ENCODE data around the gene ECT2. TPM values are rescaled to one million over a fixed set of nuclear protein-coding genes. Genes with fewer than 3 reads are reported as not detected.
A peak's percentile ranks its signal among the peaks of the same experiment; 100 is the strongest.

ECT2 gene
- total RNA-seq, 1 experiment from 2014 or later: 98.5 TPM

DNA sequence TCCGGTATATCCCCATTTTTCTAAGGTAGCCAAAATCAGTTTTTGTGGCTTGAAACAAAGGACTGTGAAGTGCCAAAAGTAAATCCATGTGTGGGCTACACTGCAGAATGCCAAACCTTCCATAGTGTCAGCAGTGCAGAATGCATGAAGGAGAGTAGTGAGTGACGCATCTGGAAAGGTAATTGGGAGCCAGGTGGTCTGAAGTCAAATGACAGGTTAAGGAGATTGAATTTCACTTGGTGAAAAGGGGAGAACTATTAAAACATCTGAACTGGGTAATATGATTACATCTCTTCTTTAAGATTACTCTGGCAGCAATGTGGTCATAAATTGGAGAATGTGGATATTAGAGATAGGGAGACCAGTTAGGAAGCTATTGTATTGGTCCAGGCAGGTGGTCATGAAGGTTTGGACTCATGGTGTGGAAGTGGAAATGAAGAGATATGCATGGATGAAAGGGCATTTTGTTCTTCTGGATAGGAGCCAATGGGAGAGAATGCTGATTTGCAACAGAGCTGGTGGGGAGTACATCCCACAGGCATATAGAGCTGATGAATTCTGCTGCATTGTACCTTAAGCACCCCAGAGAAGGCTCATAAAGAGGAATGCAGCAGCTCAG, 118.2 kb downstream of the ECT2 start:
- no TSS peak for BruUV-seq (replicated peaks)
- POLR2A ChIA-PET (ENCODE audit: low non-redundant PET): no interaction called here
- H3K4me3 ChIP-seq (ENCODE audit: low read depth, low read length, poor library complexity, severe bottlenecking): no peak overlapping the region
- DNase-seq (ENCODE audit: low spot score): no peak
- H3K36me3 ChIP-seq (ENCODE audit: insufficient read depth, low read length, poor library complexity, severe bottlenecking): no peaks in the 10 kb centered on the region
- CTCF ChIA-PET: no interaction called here
- no peaks in the 10 kb centered on the region for H3K9me3 ChIP-seq (ENCODE audit: low read depth, low read length, poor library complexity, severe bottlenecking)
- H3K27me3 ChIP-seq (replicated peaks; ENCODE audit: insufficient read depth, low read depth, low read length, poor library complexity): no peaks in the 10 kb centered on the region
- no peak overlapping the region for H3K27ac ChIP-seq (ENCODE audit: low read depth, low read length, poor library complexity, severe bottlenecking)
- TF ChIP-seq, protein P1, sequence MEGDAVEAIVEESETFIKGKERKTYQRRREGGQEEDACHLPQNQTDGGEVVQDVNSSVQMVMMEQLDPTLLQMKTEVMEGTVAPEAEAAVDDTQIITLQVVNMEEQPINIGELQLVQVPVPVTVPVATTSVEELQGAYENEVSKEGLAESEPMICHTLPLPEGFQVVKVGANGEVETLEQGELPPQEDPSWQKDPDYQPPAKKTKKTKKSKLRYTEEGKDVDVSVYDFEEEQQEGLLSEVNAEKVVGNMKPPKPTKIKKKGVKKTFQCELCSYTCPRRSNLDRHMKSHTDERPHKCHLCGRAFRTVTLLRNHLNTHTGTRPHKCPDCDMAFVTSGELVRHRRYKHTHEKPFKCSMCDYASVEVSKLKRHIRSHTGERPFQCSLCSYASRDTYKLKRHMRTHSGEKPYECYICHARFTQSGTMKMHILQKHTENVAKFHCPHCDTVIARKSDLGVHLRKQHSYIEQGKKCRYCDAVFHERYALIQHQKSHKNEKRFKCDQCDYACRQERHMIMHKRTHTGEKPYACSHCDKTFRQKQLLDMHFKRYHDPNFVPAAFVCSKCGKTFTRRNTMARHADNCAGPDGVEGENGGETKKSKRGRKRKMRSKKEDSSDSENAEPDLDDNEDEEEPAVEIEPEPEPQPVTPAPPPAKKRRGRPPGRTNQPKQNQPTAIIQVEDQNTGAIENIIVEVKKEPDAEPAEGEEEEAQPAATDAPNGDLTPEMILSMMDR (conservative IDR thresholded peaks at IDR 0.05; ENCODE audit: low read depth, low read length): no peak
- TF ChIP-seq EZH2 (IDR thresholded peaks at IDR 0.05; ENCODE audit: borderline replicate concordance, low read depth, low read length, poor library complexity, severe bottlenecking): no peak
- intact Hi-C loops (cut with micrococcal nuclease; ENCODE audit: unreplicated experiment): no loop called here
- peaks cover 25% of the 10 kb centered on the region for H3K4me1 ChIP-seq (ENCODE audit: insufficient read depth, low read length, poor library complexity, severe bottlenecking)

DNA sequence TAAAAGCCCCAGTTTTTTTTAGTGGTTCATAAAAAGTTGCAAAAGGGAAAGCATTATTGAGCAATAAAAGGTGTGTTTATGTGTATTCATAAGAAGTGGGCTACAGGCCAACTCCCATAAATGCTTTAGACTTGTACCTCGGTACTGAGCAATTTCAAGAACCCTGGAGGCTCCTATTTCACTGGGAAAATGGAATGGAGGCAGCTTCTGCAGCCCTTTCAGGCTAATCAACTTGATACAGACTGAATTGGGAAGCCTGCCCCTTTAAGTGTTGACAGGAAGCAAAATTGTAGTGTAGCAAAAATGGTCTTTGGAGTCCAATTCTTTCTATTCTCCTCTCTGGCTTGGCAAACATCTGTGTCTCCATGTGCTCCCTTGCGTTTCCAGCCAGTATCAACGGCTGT, 118.8 kb downstream of the ECT2 start:
- BruUV-seq (replicated peaks): no TSS peak
- peaks cover 25% of the 10 kb centered on the region for H3K4me1 ChIP-seq (ENCODE audit: insufficient read depth, low read length, poor library complexity, severe bottlenecking)
- CTCF ChIA-PET: no interaction called here

GRCh38 chr3:172869784-172870518, 119.4 kb downstream of the ECT2 start:
- H3K27me3 ChIP-seq (replicated peaks; ENCODE audit: insufficient read depth, low read depth, low read length, poor library complexity): no peaks in the 10 kb centered on the region
- no peaks in the 10 kb centered on the region for H3K36me3 ChIP-seq (ENCODE audit: insufficient read depth, low read length, poor library complexity, severe bottlenecking)
- no peak overlapping the region for H3K27ac ChIP-seq (ENCODE audit: low read depth, low read length, poor library complexity, severe bottlenecking)
- no peak overlapping the region for H3K4me3 ChIP-seq (ENCODE audit: low read depth, low read length, poor library complexity, severe bottlenecking)
- POLR2A ChIA-PET (ENCODE audit: low non-redundant PET): no interaction called here
- DNase-seq (ENCODE audit: low spot score): peak; percentile 57
- no peak for TF ChIP-seq EZH2 (IDR thresholded peaks at IDR 0.05; ENCODE audit: borderline replicate concordance, low read depth, low read length, poor library complexity, severe bottlenecking)
- TF ChIP-seq, protein P1 (conservative IDR thresholded peaks at IDR 0.05; ENCODE audit: low read depth, low read length): no peak
- H3K9me3 ChIP-seq (ENCODE audit: low read depth, low read length, poor library complexity, severe bottlenecking): no peaks in the 10 kb centered on the region
- intact Hi-C loops (cut with micrococcal nuclease; ENCODE audit: unreplicated experiment): no loop called here
- H3K4me1 ChIP-seq (ENCODE audit: insufficient read depth, low read length, poor library complexity, severe bottlenecking): peaks cover 25% of the 10 kb centered on the region
- BruUV-seq (replicated peaks): no TSS peak
- CTCF ChIA-PET: no interaction called here

More for the DNA sequence above, 118.8 kb downstream of the ECT2 start:
- Histone ChIP-seq H3K9me3 (ENCODE audit: low read depth, low read length, poor library complexity, severe bottlenecking) (no peaks in the 10 kb centered on the region), H3K27me3 (replicated peaks; ENCODE audit: insufficient read depth, low read depth, low read length, poor library complexity) (no peaks in the 10 kb centered on the region), H3K36me3 (ENCODE audit: insufficient read depth, low read length, poor library complexity, severe bottlenecking) (no peaks in the 10 kb centered on the region), H3K4me3 (ENCODE audit: low read depth, low read length, poor library complexity, severe bottlenecking) (no peak overlapping the region), H3K27ac (ENCODE audit: low read depth, low read length, poor library complexity, severe bottlenecking) (no peak overlapping the region)
- TF ChIP-seq, protein P1 (conservative IDR thresholded peaks at IDR 0.05; ENCODE audit: low read depth, low read length): no peak
- no peak for DNase-seq (ENCODE audit: low spot score)
- POLR2A ChIA-PET (ENCODE audit: low non-redundant PET): no interaction called here
- intact Hi-C loops (cut with micrococcal nuclease; ENCODE audit: unreplicated experiment): no loop called here

Other genes starting within 250 kb of the ECT2 start
- gene TNFSF10, start 227.3 kb upstream of the ECT2 start, total RNA-seq (2021): not detected in 2 replicates
- 3.3 and 3.5 TPM in 2 replicates for gene NCEH1, start 39.7 kb upstream of the ECT2 start, total RNA-seq (2021)

Measured in A673 (cell line).